ENCODE data around the gene UNC13B.

UNC13B gene

DNA sequence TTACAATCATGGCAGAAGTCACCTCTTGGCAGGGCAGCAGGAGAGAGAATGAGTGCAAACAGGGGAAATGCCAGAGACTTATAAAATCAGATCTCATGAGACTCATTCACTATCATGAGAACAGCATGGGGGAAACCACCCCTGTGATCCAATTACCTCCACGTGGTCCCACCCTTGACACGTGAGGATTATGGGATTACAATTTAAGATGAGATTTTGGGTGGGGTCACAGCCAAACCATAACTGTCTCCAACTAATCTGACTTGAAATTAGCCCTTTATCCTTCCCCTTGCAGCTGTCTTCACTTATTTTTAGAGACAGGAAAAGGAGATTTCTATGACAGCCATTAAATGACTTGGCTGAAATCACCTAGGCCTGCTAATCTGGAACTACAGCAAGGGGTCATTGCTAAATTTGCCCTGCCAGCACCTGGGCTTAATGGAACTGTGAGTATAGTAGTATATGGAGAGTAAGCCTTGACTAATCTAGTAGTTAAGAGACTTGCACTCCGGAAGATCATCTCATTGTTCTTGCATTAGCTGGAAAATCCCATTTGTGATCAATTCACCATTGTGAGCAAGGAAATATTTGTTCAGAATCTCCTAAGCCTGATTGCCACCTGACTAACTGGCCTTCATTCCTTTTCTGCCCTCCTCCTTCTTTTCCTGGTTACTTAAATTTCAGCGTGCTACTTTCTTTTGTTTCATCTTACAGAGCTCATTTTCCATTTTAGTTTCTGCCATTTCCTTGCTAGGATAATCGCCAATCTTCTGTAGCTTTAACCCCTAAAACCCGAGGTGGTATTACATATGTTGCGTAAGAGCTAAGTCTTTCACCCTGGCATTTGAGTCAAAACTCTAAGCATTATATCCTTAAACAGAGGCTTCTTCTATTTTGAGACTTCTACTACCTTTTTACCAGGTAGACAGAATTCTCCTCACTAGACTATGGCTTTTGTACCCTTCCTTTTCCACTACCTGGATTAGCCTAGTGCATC lies 262.8 kb downstream of the UNC13B start:
- Mint-ChIP-seq H3K9me3 (peaks cover 11% of the 10 kb centered on the region in 2 donors), H3K27ac (no peak overlapping the region), H3K36me3 (peaks cover 0 to 2% of the 10 kb centered on the region in 2 donors), H3K4me1 (no peaks in the 10 kb centered on the region), H3K4me3 (no peak overlapping the region), H3K27me3 (peaks cover 33 to 38% of the 10 kb centered on the region in 2 donors)
- ATAC-seq (replicated peaks) (no peak), DNase-seq (no peak)

DNA sequence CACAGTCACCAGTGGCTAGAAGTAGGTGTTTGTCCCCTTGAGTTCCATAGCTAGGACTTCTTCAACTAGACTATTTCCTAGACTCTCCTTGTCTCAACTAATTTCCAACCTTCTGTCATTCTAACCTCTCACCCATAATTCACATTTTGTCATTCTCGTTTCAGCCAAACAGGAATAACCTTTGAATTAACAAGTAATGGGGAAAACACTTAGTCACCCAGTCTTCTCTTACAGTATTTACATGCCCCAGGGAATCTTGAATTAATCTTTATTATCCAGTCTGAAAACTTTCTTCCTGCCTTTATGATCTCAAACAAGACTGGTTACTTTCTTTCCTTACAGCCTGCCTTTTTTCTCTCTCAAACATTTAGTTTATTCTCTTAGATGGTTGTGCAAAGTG lies 264.8 kb downstream of the UNC13B start:
- Mint-ChIP-seq H3K36me3 (peaks cover 0 to 2% of the 10 kb centered on the region in 2 donors), H3K27me3 (peaks cover 26 to 34% of the 10 kb centered on the region in 2 donors), H3K4me3 (no peak overlapping the region), H3K9me3 (peaks cover 11% of the 10 kb centered on the region in 2 donors), H3K4me1 (no peaks in the 10 kb centered on the region), H3K27ac (no peak overlapping the region)
- DNase-seq (no peak), ATAC-seq (replicated peaks) (no peak)

DNA sequence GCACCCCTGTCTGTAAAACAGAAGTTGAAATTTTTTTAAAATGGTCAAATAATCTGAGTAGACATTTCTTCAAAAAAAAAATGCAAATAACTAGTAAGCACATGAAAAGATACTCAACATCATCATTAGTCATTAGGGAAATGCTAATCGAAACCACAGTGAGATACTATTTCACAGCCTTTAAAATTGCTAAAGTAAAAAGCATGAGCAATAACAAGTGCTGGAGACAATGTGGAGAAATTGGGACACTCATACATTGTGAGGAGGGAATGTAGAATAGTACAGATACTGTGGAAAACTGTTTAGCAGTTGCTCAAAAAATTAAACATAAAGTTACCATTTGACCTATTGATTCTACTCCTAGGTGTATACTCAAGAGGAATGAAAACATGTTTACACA lies 269.7 kb downstream of the UNC13B start:
- Mint-ChIP-seq H3K27ac (no peak overlapping the region), H3K9me3 (peaks cover 9 to 11% of the 10 kb centered on the region in 2 donors), H3K27me3 (peaks cover 16 to 25% of the 10 kb centered on the region in 2 donors), H3K36me3 (peaks cover 0 to 2% of the 10 kb centered on the region in 2 donors), H3K4me1 (no peaks in the 10 kb centered on the region), H3K4me3 (no peak overlapping the region)
- ATAC-seq (replicated peaks) (no peak), DNase-seq (no peak)

DNA sequence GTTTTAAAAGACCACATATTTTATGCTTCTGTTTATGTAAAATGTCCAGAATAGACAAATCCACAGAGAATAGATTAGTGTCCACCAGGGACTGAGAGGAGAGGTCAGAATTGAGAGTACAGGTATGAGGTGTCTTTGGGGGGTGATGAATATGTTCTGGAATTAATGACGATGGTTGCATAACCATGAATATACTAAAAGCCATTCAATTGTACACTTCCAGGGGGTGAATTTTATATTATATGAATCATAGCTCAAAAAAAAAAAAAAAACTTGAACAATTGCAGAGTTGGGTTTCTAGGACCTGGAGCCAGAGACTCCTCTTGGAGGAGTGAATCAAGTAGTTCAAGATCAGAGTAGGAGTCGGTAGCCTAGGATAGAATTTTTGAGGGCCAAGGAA lies 270.3 kb downstream of the UNC13B start:
- H3K27me3 Mint-ChIP-seq, result peaks cover 10 to 19% of the 10 kb centered on the region in 2 donors

DNA sequence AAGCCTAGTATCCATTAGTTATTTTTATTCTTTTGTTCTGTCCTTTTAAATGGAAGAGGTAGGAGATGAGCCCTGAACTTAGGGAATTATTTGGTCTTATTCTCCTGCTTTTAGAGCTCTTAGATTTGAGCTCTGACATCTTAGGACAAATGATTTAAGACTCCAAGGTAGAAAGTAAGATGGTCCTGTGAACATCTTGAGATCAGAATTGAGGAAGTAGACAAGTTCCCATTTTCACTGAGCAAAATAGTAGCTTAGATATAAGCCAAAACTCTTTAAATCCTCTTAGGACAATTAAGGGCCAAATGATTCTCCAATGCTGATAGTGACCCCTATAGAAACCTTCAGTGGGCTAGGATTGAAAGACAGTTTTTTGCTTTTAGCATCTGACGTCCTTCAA lies 275.1 kb downstream of the UNC13B start:
- ATAC-seq (replicated peaks), result no peak
- no peaks in the 10 kb centered on the region for H3K27me3 Mint-ChIP-seq
- H3K36me3 Mint-ChIP-seq, result no peaks in the 10 kb centered on the region
- no peaks in the 10 kb centered on the region for H3K4me1 Mint-ChIP-seq
- no peak for DNase-seq
- H3K4me3 Mint-ChIP-seq, result no peak overlapping the region
- H3K9me3 Mint-ChIP-seq, result no peaks in the 10 kb centered on the region
- H3K27ac Mint-ChIP-seq, result no peak overlapping the region

More for the DNA sequence above, 270.3 kb downstream of the UNC13B start:
- H3K4me1 Mint-ChIP-seq, result no peaks in the 10 kb centered on the region
- no peak for ATAC-seq (replicated peaks)
- no peak overlapping the region for H3K4me3 Mint-ChIP-seq
- peaks cover 9 to 11% of the 10 kb centered on the region in 2 donors for H3K9me3 Mint-ChIP-seq
- no peak for DNase-seq
- H3K27ac Mint-ChIP-seq, result no peak overlapping the region
- H3K36me3 Mint-ChIP-seq, result peaks cover 0 to 2% of the 10 kb centered on the region in 2 donors

DNA sequence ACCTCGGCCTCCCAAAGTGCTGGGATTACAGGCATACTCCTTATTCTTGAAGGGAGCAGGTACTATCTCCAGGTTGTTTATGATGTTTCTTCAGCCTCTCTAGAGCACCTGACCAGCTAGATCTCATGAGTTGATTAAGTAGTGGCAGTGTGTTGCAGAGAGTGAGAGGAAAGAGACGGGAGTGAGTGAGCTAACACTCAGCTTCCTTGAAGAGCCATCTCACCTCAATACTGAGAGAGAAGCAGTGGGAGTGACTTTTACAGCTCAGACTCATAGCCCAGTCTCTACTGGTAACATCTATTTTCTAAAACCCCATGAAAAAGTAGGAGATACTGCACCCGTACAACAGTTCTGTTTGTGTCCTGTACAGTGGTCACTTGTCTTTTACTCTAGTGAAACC lies 284.2 kb downstream of the UNC13B start:
- Mint-ChIP-seq H3K4me3 (no peak overlapping the region), H3K27ac (no peak overlapping the region), H3K36me3 (no peaks in the 10 kb centered on the region), H3K27me3 (peaks cover 15 to 33% of the 10 kb centered on the region in 2 donors), H3K9me3 (no peaks in the 10 kb centered on the region), H3K4me1 (no peaks in the 10 kb centered on the region)
- DNase-seq, result no peak
- no peak for ATAC-seq (replicated peaks)

DNA sequence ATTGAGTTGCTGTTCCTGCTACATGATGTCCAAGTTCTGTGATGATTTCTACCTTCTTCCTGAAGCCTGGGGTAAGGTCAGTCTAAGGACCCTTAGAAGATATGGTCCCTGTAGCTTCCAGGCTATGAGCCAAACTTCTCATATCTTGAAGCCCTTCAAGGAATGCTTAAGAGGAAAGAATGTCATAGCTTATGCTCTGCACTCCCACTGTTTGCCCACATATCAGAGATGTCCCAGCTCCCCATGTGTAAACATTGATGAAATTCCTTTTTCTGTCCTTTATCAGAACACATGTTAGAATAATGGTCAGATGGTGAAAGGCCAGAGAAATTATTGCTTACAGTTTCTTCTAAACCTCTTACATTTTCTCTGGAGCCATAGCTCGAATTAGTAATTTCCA lies 286.7 kb downstream of the UNC13B start:
- no peak for DNase-seq
- no peaks in the 10 kb centered on the region for H3K4me1 Mint-ChIP-seq
- H3K4me3 Mint-ChIP-seq, result no peak overlapping the region

DNA sequence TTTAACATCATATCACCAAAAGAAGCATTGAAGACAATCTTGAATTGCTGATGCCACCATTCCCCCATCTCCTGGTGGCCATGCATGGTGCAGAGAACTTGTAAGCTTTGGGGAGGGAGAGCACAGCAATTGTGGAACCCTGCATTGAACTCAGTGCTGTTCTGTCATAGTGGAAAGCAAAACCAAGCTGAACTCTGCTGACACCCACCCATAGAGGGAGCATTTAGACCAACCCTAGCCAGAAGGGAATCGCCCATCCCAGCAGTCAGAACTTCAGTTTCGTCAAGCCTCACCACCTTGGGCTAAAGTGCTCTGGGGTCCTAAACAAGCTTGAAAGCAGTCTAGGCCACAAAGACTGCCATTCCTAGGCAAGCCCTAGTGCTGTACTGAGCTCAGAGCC lies 290.7 kb downstream of the UNC13B start:
- Mint-ChIP-seq H3K4me3 (no peak overlapping the region), H3K27ac (no peak overlapping the region), H3K9me3 (peaks cover 7 to 9% of the 10 kb centered on the region in 2 donors), H3K4me1 (no peaks in the 10 kb centered on the region), H3K27me3 (peaks cover 30 to 41% of the 10 kb centered on the region in 2 donors), H3K36me3 (no peaks in the 10 kb centered on the region)
- DNase-seq (no peak), ATAC-seq (replicated peaks) (no peak)

More for the DNA sequence above, 286.7 kb downstream of the UNC13B start:
- no peak overlapping the region for H3K27ac Mint-ChIP-seq
- H3K36me3 Mint-ChIP-seq, result no peaks in the 10 kb centered on the region
- H3K9me3 Mint-ChIP-seq, result peaks cover 0 to 4% of the 10 kb centered on the region in 2 donors
- no peak for ATAC-seq (replicated peaks)
- H3K27me3 Mint-ChIP-seq, result peaks cover 33 to 49% of the 10 kb centered on the region in 2 donors

DNA sequence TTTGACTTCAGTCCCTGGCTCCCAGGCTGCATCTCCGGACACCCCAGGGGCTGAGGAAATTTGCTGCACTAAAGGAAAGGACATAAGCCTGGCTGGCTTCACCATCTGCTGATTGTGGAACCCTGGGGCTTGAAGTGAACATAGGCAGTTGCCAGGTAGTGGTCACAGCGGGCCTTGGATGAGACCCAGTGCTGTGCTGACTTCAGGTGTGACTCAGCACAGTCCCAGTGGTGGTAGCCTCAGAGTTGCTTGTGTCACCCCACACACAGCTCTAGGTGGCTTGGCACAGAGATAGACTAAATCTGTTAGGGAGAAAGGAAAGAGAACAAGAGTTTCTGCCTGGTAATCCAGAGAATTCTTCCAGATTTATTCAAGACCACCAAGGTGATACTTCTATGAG lies 292.0 kb downstream of the UNC13B start:
- H3K9me3 Mint-ChIP-seq, result peaks cover 7 to 9% of the 10 kb centered on the region in 2 donors
- H3K27ac Mint-ChIP-seq, result no peak overlapping the region
- no peaks in the 10 kb centered on the region for H3K4me1 Mint-ChIP-seq
- no peaks in the 10 kb centered on the region for H3K36me3 Mint-ChIP-seq
- DNase-seq (no peak), ATAC-seq (replicated peaks) (no peak)
- H3K27me3 Mint-ChIP-seq, result peaks cover 31 to 36% of the 10 kb centered on the region in 2 donors
- H3K4me3 Mint-ChIP-seq, result no peak overlapping the region
